Hepatic stellate cell (primary cell): ENCODE measurements around the gene RUNX2.
A peak's percentile ranks its signal among the peaks of the same experiment; 100 is the strongest.

Experiments
- DNase-seq: peaks from one replicate; pipeline ENCODE4 v3.0.0; 2011; ENCODE audit warnings: low spot score

RUNX2 gene

GRCh38 chr6:45433533-45434380 is 105.6 kb downstream of the RUNX2 start:
- DNase-seq, result no peak

GRCh38 chr6:45434381-45434700 is 106.2 kb downstream of the RUNX2 start:
- no peak for DNase-seq

- DNase-seq, result no peak
Observed at GRCh38 chr6:45436544-45437438, 108.7 kb downstream of the RUNX2 start.

GRCh38 chr6:45437439-45437815 is 109.3 kb downstream of the RUNX2 start:
- DNase-seq, result no peak

GRCh38 chr6:45438151-45438550 is 110.0 kb downstream of the RUNX2 start:
- no peak for DNase-seq

GRCh38 chr6:45438849-45439406 is 110.8 kb downstream of the RUNX2 start:
- no peak for DNase-seq

- no peak for DNase-seq
Observed at GRCh38 chr6:45439459-45439858, 111.3 kb downstream of the RUNX2 start.

GRCh38 chr6:45439861-45440388 is 111.8 kb downstream of the RUNX2 start:
- no peak for DNase-seq

- no peak for DNase-seq
Observed at GRCh38 chr6:45441851-45442453, 113.8 kb downstream of the RUNX2 start.

GRCh38 chr6:45442716-45443115 is 114.6 kb downstream of the RUNX2 start:
- no peak for DNase-seq

- DNase-seq, result no peak
Observed at GRCh38 chr6:45445364-45445748, 117.2 kb downstream of the RUNX2 start.

- DNase-seq, result peak; percentile 64
Observed at GRCh38 chr6:45445749-45446549, 117.8 kb downstream of the RUNX2 start.

- DNase-seq, result no peak
Observed at GRCh38 chr6:45447005-45447404, 118.9 kb downstream of the RUNX2 start.

- no peak for DNase-seq
Observed at GRCh38 chr6:45447716-45448115, 119.6 kb downstream of the RUNX2 start.

GRCh38 chr6:45448417-45449389 is 120.6 kb downstream of the RUNX2 start:
- DNase-seq, result no peak

GRCh38 chr6:45450132-45450531 is 122.0 kb downstream of the RUNX2 start:
- no peak for DNase-seq

- DNase-seq, result no peak
Observed at GRCh38 chr6:45450831-45451230, 122.7 kb downstream of the RUNX2 start.

- no peak for DNase-seq
Observed at GRCh38 chr6:45454008-45454911, 126.1 kb downstream of the RUNX2 start.

- DNase-seq, result no peak
Observed at GRCh38 chr6:45455408-45455807, 127.3 kb downstream of the RUNX2 start.
